GM10847 (cell line): ENCODE measurements around the gene HK3.

Experiments used
- POLR2A ChIP-seq: IDR thresholded peaks from 2 replicates; pipeline ENCODE4 v1.6.1; 2011; ENCODE audit not compliant: insufficient read length; ENCODE audit errors: extremely low read depth

HK3 gene, protein sequence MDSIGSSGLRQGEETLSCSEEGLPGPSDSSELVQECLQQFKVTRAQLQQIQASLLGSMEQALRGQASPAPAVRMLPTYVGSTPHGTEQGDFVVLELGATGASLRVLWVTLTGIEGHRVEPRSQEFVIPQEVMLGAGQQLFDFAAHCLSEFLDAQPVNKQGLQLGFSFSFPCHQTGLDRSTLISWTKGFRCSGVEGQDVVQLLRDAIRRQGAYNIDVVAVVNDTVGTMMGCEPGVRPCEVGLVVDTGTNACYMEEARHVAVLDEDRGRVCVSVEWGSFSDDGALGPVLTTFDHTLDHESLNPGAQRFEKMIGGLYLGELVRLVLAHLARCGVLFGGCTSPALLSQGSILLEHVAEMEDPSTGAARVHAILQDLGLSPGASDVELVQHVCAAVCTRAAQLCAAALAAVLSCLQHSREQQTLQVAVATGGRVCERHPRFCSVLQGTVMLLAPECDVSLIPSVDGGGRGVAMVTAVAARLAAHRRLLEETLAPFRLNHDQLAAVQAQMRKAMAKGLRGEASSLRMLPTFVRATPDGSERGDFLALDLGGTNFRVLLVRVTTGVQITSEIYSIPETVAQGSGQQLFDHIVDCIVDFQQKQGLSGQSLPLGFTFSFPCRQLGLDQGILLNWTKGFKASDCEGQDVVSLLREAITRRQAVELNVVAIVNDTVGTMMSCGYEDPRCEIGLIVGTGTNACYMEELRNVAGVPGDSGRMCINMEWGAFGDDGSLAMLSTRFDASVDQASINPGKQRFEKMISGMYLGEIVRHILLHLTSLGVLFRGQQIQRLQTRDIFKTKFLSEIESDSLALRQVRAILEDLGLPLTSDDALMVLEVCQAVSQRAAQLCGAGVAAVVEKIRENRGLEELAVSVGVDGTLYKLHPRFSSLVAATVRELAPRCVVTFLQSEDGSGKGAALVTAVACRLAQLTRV

DNA sequence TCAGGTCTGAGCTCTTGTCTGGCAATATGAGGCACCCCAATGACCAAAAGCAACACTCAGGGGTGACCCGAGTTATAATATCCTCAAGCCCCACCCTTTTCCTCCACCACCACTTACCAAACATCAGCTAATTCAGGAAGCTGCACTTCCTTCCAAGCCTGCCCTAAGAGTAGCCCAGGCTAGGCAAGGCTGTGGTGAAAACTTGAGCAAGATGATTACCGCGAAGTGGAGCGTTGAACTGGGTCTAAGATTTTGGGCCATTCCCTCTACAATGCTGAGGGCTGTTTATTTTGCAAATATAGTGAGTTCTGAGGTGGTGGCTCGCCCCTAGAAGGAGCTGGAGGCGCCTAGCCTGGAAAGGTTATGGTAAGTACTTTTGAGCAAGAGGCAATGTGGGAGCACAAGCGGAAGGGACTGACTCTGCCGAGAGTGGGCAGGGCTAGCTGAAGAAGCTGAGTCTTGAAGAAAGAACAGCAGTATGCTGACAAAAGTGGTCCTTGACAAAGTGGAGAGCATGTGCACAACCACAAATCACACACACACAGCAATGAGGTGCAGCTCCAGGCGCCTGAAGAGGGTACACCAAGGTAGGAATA lies at the start of gene HK3:
Gene HK3, minus strand, starts transcription at position 51 of the 596 bp plus-strand sequence. CDS start 3,187 bp downstream, outside the sequence.
- no peak for TF ChIP-seq POLR2A

DNA sequence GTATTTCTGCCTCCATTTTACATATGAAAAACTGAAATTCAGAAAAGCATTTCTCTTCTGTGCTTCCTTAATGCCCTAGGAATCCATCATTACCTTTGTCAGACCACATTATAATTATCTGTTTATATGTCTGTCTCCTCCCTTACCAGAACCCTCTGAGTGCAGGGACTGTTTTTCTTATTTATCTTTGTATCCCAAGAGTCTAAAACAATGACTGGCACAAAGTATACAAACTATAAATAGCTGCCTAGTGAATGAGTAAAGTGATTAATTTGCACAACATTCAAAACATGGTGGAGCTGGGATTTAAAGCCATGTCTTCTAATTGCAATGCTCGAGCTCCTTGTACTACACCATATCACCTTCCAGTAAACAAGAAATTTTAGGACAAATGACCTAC lies 49.3 kb upstream of the HK3 start:
- TF ChIP-seq POLR2A, result no peak

DNA sequence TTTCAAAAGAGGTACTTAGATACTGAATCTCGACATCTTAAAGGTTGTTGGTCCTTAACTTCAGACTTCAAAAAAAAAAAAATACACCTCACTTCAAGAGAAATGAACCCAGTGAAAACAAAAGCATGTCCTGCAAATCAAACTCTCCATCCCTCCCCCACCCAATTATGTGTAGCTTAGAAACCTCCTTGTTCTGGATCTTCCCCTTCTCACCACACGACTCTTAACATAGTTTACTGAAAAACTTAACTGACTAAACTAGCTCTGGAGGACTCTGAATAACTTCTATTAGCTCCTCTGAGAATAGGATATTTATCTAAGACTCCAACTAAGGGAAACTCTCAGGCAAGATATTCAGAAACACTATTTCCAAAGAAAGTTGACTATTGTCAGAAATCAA lies 48.7 kb upstream of the HK3 start:
- no peak for TF ChIP-seq POLR2A

DNA sequence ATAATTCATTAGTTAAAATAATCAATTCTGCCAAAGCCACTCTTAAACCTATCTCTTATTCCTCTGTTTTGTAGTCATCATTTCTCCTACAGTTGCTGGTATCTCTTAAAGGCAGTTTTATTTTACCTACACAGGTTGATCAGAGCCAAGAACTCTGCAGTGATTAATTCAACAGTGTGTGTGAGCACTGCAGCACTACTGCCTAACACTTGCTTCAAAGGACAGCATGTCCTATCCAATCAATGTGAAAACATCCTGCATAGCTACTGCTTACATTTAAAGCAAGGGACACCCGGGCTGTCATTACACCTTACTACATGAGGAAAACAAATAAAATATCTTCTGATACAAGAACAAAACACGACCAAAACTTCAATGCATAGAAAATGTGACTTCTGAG lies 45.1 kb upstream of the HK3 start:
- no peak for TF ChIP-seq POLR2A

DNA sequence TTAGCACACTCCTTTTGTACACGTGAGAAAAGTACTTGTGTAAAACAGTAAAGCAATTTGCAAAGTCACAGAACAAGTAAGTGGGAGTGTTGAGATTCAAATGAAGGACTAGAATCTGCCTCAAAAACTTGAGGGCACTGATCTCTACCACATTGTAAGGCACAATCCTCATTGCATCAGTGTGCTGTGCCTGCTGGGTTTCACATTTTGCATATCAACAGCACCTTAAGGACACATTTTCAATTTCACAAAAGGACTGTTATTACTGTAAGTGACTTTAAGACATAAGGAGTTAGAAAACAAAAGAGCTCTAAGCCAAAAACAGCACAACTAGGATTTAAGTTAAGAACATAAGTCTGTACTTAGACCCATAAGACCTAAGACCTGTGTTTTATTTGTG lies 44.7 kb upstream of the HK3 start:
- no peak for TF ChIP-seq POLR2A

DNA sequence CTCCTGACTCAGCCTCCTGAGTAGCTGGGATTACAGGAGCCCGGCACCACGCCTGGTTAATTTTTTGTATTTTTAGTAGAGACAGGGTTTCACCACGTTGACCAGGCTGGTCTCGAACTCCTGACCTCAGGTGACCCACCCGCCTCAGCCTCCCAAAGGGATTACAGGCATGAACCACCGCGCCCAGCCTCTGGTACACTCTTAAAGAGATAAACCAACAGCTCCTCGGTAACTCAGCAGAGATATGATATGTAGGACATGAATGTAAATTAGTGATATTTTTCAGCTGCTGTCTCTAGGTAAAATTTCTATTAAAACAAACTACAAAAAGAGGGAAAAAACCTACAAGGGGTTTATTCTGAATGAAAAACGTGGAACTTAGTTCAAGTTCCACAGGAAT lies 42.8 kb upstream of the HK3 start:
- TF ChIP-seq POLR2A, result no peak

DNA sequence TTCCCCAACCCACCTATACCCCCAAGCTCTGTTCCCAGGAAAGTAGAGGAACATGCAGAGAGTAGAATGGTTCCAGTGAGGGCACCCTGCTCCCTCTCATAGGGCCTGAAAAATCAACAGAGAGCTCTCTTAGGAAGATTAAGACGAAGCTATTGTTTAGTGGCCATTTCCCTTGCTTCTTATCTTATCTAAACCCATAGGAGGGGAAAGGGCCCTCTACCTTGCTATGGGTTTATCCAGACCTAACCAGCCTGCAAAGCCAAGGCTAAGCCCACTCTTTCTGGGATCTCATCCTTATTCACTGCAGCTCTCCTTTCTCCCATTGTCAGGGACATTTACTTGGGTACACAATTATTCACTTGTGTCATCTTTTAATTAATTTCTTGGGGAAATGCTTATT lies 39.3 kb upstream of the HK3 start:
- no peak for TF ChIP-seq POLR2A

DNA sequence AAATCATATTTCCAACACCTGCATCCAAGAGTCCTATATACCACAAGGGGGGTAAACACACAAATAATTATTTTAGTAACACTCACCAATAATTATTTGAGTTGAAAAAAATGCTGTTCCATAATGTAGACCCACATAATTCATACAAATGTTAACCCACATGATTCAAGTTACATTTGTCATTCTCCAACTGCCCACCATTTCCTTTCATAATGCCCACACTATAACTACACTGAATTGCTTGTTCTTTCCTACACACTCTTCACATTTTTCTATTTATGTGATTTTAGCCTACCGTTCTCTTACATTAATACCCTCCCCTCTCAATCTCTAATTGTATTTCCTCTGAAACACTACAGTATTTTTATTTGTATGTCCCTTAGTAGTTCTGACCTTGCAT lies 35.9 kb upstream of the HK3 start:
- no peak for TF ChIP-seq POLR2A

DNA sequence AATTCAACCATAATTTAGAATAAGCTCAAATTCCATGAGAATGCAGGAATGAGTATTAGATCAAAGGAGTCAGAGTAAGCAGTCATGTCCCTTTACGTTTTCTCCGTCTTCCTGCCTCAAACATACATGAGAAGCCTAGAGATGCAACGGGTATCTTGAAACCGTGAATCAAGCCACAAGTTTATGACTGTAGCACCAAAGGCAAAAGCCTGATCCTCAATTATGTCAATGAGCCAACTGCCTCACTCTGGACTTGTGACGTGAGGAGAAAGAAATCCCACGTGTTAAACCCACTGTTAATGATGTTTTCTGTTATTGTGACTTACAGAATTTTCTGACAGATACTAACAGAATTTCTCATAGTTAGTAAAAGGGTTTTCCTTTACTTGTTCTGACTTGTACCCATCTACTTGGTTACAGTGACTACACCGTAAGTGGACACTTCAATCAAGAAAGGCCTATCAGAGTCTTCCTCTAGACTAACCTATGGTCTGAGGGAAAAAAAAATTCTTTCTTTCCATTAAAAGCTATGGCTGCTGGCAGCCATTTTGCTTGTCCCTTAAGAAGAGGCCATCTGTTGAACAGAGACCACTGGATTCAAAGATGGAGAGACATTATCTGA lies 35.3 kb upstream of the HK3 start:
- no peak for TF ChIP-seq POLR2A

DNA sequence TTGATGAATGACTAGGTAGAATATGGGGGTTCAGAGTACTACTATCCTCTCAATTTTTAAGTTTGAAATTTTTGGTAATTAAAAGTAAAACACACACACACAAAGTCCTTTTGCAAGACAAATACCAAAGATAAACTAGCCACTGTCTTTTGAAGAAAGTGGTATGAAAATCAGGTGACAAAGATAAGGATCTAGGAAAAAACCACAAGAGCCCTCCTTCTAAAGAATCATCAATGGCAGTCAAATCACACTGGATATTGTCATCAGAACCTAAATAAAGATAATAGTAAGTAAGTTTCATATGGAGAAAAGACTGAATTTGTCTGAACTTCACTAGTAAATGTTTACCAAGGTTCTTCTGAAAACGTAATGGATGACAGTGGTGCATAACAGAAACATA lies 30.5 kb upstream of the HK3 start:
- no peak for TF ChIP-seq POLR2A

DNA sequence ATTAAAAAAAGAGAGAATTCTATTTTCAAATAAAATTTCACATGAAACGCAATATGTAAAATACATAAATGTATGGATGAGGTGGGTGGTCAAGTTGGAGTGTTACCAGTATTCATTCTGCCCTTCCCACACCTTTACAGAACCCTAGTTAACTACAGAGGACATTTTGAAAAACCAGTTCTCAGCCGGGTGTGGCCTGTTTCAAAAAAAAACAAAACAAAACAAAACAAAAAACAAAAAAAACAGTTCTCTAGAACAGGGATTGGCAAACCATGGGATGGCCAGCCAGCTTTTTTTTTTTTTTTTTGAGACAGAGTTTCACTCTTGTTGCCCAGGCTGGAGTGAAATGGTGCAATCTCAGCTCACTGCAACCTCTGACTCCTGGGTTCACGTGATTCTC lies 28.4 kb upstream of the HK3 start:
- no peak for TF ChIP-seq POLR2A

DNA sequence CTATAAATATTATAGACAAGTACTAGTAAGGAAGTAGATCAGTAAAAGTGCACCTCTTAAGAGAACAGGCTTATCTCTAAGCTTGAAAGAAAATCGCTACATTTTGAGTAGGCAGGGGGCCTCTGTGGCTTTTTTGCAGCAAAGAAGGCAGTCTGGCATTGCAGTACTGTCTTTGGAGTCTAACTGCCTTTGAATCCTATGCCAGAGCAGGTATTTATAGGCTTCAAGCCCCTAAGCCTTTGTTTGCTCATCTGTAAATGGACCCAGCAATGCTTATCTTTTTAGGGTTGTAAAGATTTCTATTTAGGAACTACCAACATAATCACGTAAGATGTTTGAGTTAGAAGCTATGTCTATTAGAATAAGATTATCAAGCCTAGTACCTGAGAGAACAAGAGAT lies 23.7 kb upstream of the HK3 start:
- TF ChIP-seq POLR2A, result no peak

DNA sequence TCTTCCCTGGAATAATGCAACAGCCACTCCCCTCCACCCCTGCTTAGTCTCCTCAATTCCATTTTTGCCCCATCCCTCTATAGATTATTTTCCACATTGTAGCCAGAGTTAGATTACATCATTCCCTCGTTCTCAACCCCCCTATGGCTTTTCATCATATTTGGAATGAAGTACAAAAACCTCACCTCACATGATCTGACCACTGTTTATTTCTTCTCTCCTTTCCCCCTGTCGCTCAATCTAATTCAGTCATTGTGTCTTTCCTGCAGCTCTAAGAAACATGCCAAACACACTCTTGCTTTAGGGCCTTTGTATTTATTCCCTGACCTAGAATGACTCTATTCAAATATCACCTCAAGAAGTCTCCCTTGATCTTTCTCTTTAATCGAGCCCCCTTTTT lies 22.6 kb upstream of the HK3 start:
- TF ChIP-seq POLR2A, result no peak

DNA sequence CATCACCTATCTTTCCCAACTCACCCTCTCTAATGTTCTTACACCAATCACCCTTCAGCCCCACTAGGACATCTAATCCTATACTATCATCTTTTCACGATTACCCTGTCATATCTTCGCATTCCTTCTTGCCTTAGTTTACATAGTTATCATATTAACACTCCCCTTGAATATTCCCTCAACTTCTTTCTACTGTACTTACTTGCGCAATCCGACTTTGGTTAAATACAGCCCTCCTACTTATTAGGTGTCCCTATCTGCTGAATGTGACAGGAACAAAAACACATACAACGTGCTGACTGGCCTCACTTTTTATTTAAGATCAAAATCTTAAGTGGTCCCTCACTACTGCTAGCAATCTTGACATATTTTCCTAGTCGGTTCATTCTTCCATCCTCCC lies 19.5 kb upstream of the HK3 start:
- no peak for TF ChIP-seq POLR2A

DNA sequence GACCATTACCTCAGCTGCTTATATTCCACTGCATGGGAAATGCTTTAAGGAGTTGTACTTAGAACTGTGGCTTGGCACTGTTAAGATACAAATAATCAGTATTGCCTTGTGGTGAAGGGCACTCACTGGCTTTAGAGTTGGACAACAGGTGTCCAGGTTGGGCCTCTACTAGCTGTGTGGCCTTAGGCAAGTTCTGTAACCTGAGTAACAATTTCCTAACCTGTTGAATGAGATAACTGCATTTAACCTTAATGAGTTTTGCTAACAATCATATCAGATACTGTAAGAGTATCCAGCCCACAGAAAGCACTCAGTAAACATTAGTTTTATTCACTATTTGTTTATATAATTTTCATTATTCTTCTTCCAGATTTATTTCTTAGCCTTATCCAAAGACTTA lies 17.2 kb upstream of the HK3 start:
- no peak for TF ChIP-seq POLR2A
